Fibroblast of lung (primary cell): ENCODE results near the gene AHCYL2. TPM values are rescaled to one million over a fixed set of nuclear protein-coding genes. Genes with fewer than 3 reads are reported as not detected.

ENCODE experiments used
- DNase-seq, 2 donors: peaks; one replicate each; pipeline versions ENCODE4 v3.0.0 to v3.0.0-alpha.2; 2010; ENCODE audit warnings: low read depth in 2 of 2
- H2AFZ ChIP-seq: 2 replicates; pipeline ENCODE4 v1.5.1; 2012; ENCODE audit warnings: low read length, control low read depth, inconsistent platforms
- H3K27ac ChIP-seq: 2 replicates; pipeline ENCODE4 v1.5.1; 2011; ENCODE audit warnings: low read length, control low read depth; ENCODE audit not compliant: insufficient read depth
- H3K27me3 ChIP-seq: 2 replicates; pipeline ENCODE4 v1.5.1; 2011; ENCODE audit warnings: mild to moderate bottlenecking, low read length; ENCODE audit not compliant: control insufficient read depth, insufficient read depth
- H3K36me3 ChIP-seq: 2 replicates; pipeline ENCODE4 v1.5.1; 2011; ENCODE audit warnings: low read length; ENCODE audit not compliant: control insufficient read depth, insufficient read depth
- H3K4me1 ChIP-seq: 2 replicates; pipeline ENCODE4 v1.5.1; 2011; ENCODE audit warnings: low read length; ENCODE audit not compliant: control insufficient read depth, insufficient read depth; ENCODE audit errors: extremely low read depth
- H3K4me2 ChIP-seq: 2 replicates; pipeline ENCODE4 v1.5.1; 2011; ENCODE audit warnings: low read length, control low read depth; ENCODE audit not compliant: insufficient read depth; ENCODE audit errors: extremely low read depth
- H3K4me3 ChIP-seq, 4 experiments: fragments of 200-600 bp in 1 of 4; sonication (generic) in 1 of 4; replicated peaks in 1 of 4; 2 replicates each; pipeline ENCODE4 v1.5.1; 2011 to 2016; ENCODE audit warnings: low read length in 4 of 4, low read depth in 3 of 4, mild to moderate bottlenecking in 3 of 4, control low read depth in 2 of 4, inconsistent platforms in 1 of 4, mixed read lengths in 1 of 4; ENCODE audit not compliant: insufficient read depth in 1 of 4; ENCODE audit errors: control extremely low read depth in 1 of 4
- H3K79me2 ChIP-seq: 2 replicates; pipeline ENCODE4 v1.5.1; 2012; ENCODE audit warnings: mild to moderate bottlenecking, low read length, inconsistent platforms; ENCODE audit not compliant: control insufficient read depth, insufficient read depth
- H3K9ac ChIP-seq: 2 replicates; pipeline ENCODE4 v1.5.1; 2011; ENCODE audit warnings: mild to moderate bottlenecking, low read length, control low read depth; ENCODE audit not compliant: insufficient read depth
- H3K9me3 ChIP-seq: 2 replicates; pipeline ENCODE4 v1.5.1; 2012; ENCODE audit warnings: low read depth, low read length; ENCODE audit not compliant: control insufficient read depth, insufficient read depth
- H4K20me1 ChIP-seq: 2 replicates; pipeline ENCODE4 v1.5.1; 2011; ENCODE audit warnings: low read length; ENCODE audit not compliant: control insufficient read depth, insufficient read depth; ENCODE audit errors: extremely low read depth
- EZH2 ChIP-seq: IDR thresholded peaks from 2 replicates; pipeline ENCODE4 v1.5.1; 2012; ENCODE audit warnings: low read length, control low read depth, mild to moderate bottlenecking; ENCODE audit errors: missing control alignments
- polyA plus RNA-seq, 2 donors: library from polyadenylated mRNA; depleted of rRNA in 1 of 2; stranded (reverse) in 1 of 2; unstranded in 1 of 2; fragments of >200 nt; gene quantifications; 2 replicates each; pipeline ENCODE4 v1.2.1, GENCODE V29; 2011 to 2012; ENCODE audit warnings: missing spikeins in 1 of 2
- total RNA-seq: library from RNA; depleted of rRNA; stranded (reverse); fragments of >200 nt; gene quantifications from 2 replicates; pipeline ENCODE4 v1.2.1, GENCODE V29; 2014
- TF ChIP-seq, protein P1 (sequence below), 2 donors: IDR thresholded peaks in 1 of 2; conservative IDR thresholded peaks in 1 of 2; 1 replicate in 1 of 2; 2 replicates in 1 of 2; pipeline ENCODE4 v1.5.1; 2011 to 2012; ENCODE audit warnings: low read length in 2 of 2, control low read depth in 1 of 2, inconsistent platforms in 1 of 2, low read depth in 1 of 2, mild to moderate bottlenecking in 1 of 2

AHCYL2 gene
- total and polyA plus RNA-seq, 2 donors (not counting 1 experiment from before 2014, with no cell fraction given), result 8.7 to 11.9 TPM

DNA sequence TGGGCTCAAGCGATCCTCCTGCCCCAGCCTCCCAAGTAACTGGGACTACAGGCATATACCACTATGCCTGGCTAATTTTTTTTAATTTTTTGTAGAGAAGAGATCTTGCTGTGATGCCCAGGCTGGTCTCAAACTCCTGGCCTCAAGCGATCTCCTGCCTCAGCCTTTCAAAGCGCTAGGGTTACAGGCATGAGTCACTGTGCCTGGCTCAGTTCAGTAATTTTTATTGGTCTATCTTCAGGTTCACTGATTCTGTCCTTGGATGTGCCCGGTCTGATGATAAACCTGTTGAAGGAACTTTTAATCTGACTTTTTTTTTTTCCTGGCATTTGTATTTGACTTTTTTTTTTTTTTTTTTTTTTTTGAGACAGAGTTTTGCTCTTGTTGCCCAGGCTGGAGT, 169.3 kb downstream of the AHCYL2 start:
- H2AFZ ChIP-seq, result no peak overlapping the region
- H4K20me1 ChIP-seq, result no peaks in the 10 kb centered on the region
- no peak overlapping the region for H3K4me2 ChIP-seq
- no peaks in the 10 kb centered on the region for H3K79me2 ChIP-seq
- H3K27me3 ChIP-seq, result no peaks in the 10 kb centered on the region
- H3K4me1 ChIP-seq, result no peaks in the 10 kb centered on the region
- H3K27ac ChIP-seq, result no peak overlapping the region
- no peak overlapping the region for H3K4me3 ChIP-seq
- DNase-seq, result no peak
- TF ChIP-seq, protein P1, sequence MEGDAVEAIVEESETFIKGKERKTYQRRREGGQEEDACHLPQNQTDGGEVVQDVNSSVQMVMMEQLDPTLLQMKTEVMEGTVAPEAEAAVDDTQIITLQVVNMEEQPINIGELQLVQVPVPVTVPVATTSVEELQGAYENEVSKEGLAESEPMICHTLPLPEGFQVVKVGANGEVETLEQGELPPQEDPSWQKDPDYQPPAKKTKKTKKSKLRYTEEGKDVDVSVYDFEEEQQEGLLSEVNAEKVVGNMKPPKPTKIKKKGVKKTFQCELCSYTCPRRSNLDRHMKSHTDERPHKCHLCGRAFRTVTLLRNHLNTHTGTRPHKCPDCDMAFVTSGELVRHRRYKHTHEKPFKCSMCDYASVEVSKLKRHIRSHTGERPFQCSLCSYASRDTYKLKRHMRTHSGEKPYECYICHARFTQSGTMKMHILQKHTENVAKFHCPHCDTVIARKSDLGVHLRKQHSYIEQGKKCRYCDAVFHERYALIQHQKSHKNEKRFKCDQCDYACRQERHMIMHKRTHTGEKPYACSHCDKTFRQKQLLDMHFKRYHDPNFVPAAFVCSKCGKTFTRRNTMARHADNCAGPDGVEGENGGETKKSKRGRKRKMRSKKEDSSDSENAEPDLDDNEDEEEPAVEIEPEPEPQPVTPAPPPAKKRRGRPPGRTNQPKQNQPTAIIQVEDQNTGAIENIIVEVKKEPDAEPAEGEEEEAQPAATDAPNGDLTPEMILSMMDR (conservative IDR thresholded peaks at IDR 0.05 in 1 of 2, IDR thresholded peaks at IDR 0.05 in 1 of 2; ENCODE audit: low read depth in 1 of 2, low read length in 2 of 2), result no peak
- no peak for TF ChIP-seq EZH2
- H3K9ac ChIP-seq, result no peak overlapping the region
- no peaks in the 10 kb centered on the region for H3K36me3 ChIP-seq
- H3K9me3 ChIP-seq, result no peaks in the 10 kb centered on the region

DNA sequence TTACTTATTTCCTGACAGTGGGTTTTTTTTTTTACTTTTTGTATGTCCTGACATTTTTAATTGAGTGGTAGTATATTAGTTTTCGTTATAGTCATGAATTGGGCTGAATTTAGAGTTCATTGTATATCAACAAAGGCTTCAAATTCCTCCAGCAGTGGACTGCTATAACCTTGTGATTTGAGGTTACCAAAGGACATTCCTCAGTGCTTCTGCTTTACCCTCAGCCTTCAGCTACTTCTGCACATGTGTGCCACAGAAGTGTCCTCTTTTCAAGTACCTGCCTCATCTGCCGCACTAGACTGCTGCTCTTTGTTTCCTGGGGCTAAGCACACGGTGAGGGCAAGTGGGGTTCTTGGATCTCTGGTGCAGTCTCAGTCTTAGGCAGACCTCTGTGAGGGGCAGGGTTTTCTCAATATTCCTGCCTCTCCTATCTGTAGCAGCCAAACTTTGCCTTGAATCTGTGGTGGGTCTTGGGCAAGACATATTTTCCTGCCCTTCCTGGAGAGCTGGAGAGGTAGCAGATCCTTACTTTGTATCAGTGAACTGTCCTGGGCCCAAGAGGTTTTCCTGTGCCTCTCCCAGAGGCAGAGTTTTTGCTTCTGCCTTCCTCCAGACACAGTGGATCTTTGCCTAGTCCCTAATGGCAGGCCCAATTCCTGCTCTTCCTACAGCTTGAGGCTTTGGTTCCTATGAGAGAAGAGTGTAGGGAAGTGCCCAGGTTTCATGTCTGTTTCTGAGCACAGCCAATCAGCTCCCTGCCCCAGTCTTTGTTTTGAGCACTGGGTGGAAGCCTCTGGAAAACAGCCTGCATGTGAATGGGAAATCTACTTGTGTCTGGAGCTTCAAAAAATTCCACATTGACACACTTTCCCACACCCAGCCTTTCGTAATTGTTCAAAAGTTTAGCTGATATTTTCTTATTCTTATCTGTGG, 170.4 kb downstream of the AHCYL2 start:
- Histone ChIP-seq H2AFZ (no peak overlapping the region), H3K4me1 (no peaks in the 10 kb centered on the region), H3K9ac (no peak overlapping the region), H3K4me3 (no peak overlapping the region), H4K20me1 (no peaks in the 10 kb centered on the region), H3K9me3 (no peaks in the 10 kb centered on the region), H3K79me2 (no peaks in the 10 kb centered on the region), H3K4me2 (no peak overlapping the region), H3K36me3 (no peaks in the 10 kb centered on the region), H3K27me3 (no peaks in the 10 kb centered on the region), H3K27ac (no peak overlapping the region)
- TF ChIP-seq, protein P1 (conservative IDR thresholded peaks at IDR 0.05 in 1 of 2, IDR thresholded peaks at IDR 0.05 in 1 of 2; ENCODE audit: low read depth in 1 of 2, low read length in 2 of 2), result no peak
- TF ChIP-seq EZH2, result no peak
- no peak for DNase-seq

DNA sequence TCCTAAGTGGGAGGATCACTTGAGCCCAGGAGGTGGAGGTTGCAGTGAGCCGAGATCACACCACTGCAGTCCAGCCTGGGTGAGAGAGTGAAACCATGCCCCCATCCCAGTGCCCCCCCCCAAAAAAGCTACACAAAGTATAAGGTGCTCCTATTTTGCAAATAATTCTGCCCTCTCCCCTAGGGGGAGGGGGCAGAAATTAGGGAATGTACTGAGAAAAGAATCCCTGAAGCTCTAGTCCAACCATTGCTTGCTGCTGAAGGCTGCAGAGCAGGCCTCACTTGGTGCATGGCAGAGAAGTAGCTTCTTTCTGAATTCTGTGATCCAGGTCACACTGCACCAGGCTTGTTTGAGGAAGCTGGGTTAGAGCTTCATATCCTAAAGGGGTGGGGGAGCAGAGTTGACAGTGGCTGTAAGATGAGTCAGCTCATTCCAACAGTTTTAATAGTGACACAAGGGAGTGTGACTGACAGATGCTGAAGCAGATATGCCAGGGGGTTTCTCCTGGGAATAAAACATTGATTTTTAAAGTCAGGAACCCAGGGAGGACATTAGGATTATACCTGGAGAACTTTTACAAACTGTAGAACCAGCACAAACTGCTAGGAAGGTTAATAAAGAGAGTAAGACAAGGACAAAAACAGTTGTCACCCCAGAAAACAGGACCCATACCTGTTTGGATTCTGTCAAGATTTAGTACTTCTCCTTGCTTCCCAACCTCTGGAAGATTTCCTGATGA, 176.6 kb downstream of the AHCYL2 start:
- Histone ChIP-seq H3K9ac (no peak overlapping the region), H3K4me1 (peaks cover 4% of the 10 kb centered on the region), H2AFZ (no peak overlapping the region), H3K27me3 (no peaks in the 10 kb centered on the region), H3K4me2 (no peak overlapping the region), H3K27ac (no peak overlapping the region), H3K79me2 (no peaks in the 10 kb centered on the region), H3K36me3 (no peaks in the 10 kb centered on the region), H3K9me3 (no peaks in the 10 kb centered on the region), H4K20me1 (no peaks in the 10 kb centered on the region), H3K4me3 (no peak overlapping the region)
- peak; percentile 3 to 4 for DNase-seq
- TF ChIP-seq EZH2, result no peak
- TF ChIP-seq, protein P1 (conservative IDR thresholded peaks at IDR 0.05 in 1 of 2, IDR thresholded peaks at IDR 0.05 in 1 of 2; ENCODE audit: low read depth in 1 of 2, low read length in 2 of 2), result no peak
